ENCODE measurements around the gene SPIN1. TPM values are rescaled to one million over a fixed set of nuclear protein-coding genes. Genes with fewer than 3 reads are reported as not detected.
"Not testable (repeated sequence)": the region's sequence is repeated elsewhere in the genome, so short reads cannot be mapped to it uniquely, and the experiment has no call there.

Gene SPIN1
- total RNA-seq, 3 donors from 2014 or later (not counting 1 experiment from before 2014, with no cell fraction given): 30.3 to 46.1 (median 39.3) TPM

DNA sequence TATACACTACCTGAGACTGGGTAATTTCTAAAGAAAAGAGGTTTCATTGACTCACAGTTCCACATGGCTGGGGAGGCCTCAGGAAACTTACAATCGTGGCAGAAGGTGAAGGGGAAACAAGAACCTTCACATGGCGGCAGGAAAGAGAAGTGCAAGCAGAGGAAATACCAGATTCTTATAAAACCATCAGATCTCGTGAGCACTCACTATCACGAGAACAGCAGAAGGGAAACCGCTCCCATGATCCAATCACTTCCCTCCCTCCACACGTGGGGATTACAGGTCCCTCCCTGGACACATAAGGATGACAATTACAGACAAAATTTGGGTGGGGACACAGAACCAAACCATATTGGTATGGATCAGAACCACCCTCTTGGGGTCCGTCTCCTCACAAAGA lies 44.2 kb upstream of the SPIN1 start:
- Histone ChIP-seq H3K36me3 (ENCODE audit: control insufficient read depth, insufficient read depth, low read length) (no peaks in the 10 kb centered on the region), H3K9me3 (ENCODE audit: control insufficient read depth, insufficient read depth, low read length) (no peaks in the 10 kb centered on the region), H3K4me3 (ENCODE audit: low read length) (no peak overlapping the region), H3K4me1 (ENCODE audit: control insufficient read depth, insufficient read depth, low read length) (no peaks in the 10 kb centered on the region), H3K27me3 (ENCODE audit: control insufficient read depth, insufficient read depth, low read length) (no peaks in the 10 kb centered on the region), H3K27ac (ENCODE audit: low read length) (no peak overlapping the region)
- H3K4me1 Mint-ChIP-seq: peaks cover 0 to 11% of the 10 kb centered on the region in 2 donors
- peaks cover 0 to 4% of the 10 kb centered on the region in 2 donors for H3K27me3 Mint-ChIP-seq (ENCODE audit: low read depth in 2 of 2)
- TF ChIP-seq, protein P1, sequence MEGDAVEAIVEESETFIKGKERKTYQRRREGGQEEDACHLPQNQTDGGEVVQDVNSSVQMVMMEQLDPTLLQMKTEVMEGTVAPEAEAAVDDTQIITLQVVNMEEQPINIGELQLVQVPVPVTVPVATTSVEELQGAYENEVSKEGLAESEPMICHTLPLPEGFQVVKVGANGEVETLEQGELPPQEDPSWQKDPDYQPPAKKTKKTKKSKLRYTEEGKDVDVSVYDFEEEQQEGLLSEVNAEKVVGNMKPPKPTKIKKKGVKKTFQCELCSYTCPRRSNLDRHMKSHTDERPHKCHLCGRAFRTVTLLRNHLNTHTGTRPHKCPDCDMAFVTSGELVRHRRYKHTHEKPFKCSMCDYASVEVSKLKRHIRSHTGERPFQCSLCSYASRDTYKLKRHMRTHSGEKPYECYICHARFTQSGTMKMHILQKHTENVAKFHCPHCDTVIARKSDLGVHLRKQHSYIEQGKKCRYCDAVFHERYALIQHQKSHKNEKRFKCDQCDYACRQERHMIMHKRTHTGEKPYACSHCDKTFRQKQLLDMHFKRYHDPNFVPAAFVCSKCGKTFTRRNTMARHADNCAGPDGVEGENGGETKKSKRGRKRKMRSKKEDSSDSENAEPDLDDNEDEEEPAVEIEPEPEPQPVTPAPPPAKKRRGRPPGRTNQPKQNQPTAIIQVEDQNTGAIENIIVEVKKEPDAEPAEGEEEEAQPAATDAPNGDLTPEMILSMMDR (IDR thresholded peaks at IDR 0.05): no peak
- intact Hi-C loops (cut with micrococcal nuclease): no loop called here
- no peak overlapping the region for H3K4me3 Mint-ChIP-seq
- 71% methylated on average over 7 of the region's 7 CpGs for WGBS (ENCODE audit: insufficient coverage)
- no peak for DNase-seq
- no peak overlapping the region for H3K27ac Mint-ChIP-seq
- no peak for ATAC-seq
- no peaks in the 10 kb centered on the region for H3K36me3 Mint-ChIP-seq
- no peaks in the 10 kb centered on the region for H3K9me3 Mint-ChIP-seq

DNA sequence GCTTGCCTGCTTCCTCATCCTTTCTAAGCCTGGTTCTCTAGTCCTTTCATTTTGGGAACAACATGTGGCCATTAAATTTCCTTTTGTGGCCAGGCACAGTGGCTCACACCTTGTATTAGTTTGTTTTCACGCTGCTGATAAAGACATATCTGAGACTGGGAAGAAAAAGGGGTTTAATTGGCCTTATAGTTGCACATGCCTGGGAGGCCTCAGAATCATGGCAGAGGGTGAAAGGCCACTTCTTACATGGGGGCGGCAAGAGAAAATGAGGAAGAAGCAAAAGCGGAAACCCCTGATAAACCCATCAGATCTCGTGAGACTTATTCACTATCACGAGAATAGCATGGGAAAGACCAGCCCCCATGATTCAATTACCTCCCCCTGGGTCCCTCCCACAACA lies 37.9 kb upstream of the SPIN1 start:
- H3K36me3 Mint-ChIP-seq; H3K9me3 Mint-ChIP-seq; intact Hi-C loops (cut with micrococcal nuclease); H3K27me3 Mint-ChIP-seq (ENCODE audit: low read depth in 2 of 2); DNase-seq; H3K9me3 ChIP-seq (ENCODE audit: control insufficient read depth, insufficient read depth, low read length); H3K4me3 Mint-ChIP-seq; H3K36me3 ChIP-seq (ENCODE audit: control insufficient read depth, insufficient read depth, low read length); H3K27ac Mint-ChIP-seq; H3K27me3 ChIP-seq (ENCODE audit: control insufficient read depth, insufficient read depth, low read length); H3K27ac ChIP-seq (ENCODE audit: low read length); H3K4me1 Mint-ChIP-seq; H3K4me3 ChIP-seq (ENCODE audit: low read length); H3K4me1 ChIP-seq (ENCODE audit: control insufficient read depth, insufficient read depth, low read length); ATAC-seq: not testable (repeated sequence)
- WGBS (ENCODE audit: insufficient coverage): 85% methylated on average over 4 of the region's 5 CpGs

DNA sequence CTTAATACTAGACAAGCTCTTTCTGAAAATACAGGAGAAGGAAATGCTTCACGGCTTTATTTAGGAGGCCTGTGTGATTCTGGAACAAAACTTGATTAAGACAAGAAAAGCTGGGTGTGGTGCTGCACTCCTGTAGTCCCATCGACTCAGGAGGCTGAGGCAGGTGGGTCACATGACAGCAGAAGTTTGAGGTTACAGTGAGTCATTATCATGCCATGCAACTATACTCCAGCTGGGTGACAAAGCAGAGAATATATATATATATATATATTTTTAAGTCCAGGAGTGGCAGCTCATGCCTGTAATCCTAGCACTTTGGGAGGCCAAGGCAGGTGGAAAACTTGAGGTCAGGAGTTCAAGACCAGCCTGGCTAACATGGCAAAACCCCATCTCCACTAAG lies 33.1 kb upstream of the SPIN1 start:
- ATAC-seq (peak in 1 of 3 donors; percentile 38), DNase-seq (no peak)
- H3K36me3 Mint-ChIP-seq: peaks cover 7% of the 10 kb centered on the region
- H3K9me3 Mint-ChIP-seq: peaks cover 0 to 4% of the 10 kb centered on the region in 2 donors
- Histone ChIP-seq H3K36me3 (ENCODE audit: control insufficient read depth, insufficient read depth, low read length) (no peaks in the 10 kb centered on the region), H3K27me3 (ENCODE audit: control insufficient read depth, insufficient read depth, low read length) (no peaks in the 10 kb centered on the region), H3K4me3 (ENCODE audit: low read length) (no peak overlapping the region), H3K27ac (ENCODE audit: low read length) (no peak overlapping the region), H3K4me1 (ENCODE audit: control insufficient read depth, insufficient read depth, low read length) (peaks cover 11% of the 10 kb centered on the region), H3K9me3 (ENCODE audit: control insufficient read depth, insufficient read depth, low read length) (peaks cover 12% of the 10 kb centered on the region)
- H3K4me1 Mint-ChIP-seq: peaks cover 16 to 29% of the 10 kb centered on the region in 2 donors
- H3K27me3 Mint-ChIP-seq (ENCODE audit: low read depth in 2 of 2): no peaks in the 10 kb centered on the region
- H3K27ac Mint-ChIP-seq: no peak overlapping the region
- TF ChIP-seq, protein P1 (IDR thresholded peaks at IDR 0.05): no peak
- intact Hi-C loops (cut with micrococcal nuclease): no loop called here
- no peak overlapping the region for H3K4me3 Mint-ChIP-seq
- 80% methylated on average over 2 of the region's 2 CpGs for WGBS (ENCODE audit: insufficient coverage)

DNA sequence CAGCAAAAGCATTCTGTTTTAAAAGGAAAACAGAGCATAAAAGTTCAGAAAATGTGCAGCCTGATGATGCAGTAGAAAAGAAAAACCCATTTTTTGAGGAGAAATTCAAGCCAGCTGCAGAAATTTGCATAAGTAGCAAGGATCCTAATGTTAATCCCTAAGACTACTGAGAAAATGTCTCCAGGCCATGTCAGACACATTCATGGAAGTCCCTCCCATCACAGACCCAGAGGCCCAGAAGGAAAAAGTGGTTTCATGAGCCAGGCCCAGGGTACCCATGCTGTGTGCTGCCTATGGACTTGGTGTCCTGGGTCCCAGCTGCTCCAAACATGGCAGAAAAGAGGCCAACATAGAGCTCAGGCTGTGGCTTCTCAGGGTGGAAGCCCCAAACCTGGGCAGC lies 31.0 kb upstream of the SPIN1 start:
- H3K27me3 ChIP-seq (ENCODE audit: control insufficient read depth, insufficient read depth, low read length); intact Hi-C loops (cut with micrococcal nuclease); H3K27ac ChIP-seq (ENCODE audit: low read length); H3K9me3 Mint-ChIP-seq; H3K27ac Mint-ChIP-seq; H3K27me3 Mint-ChIP-seq (ENCODE audit: low read depth in 2 of 2); H3K4me3 ChIP-seq (ENCODE audit: low read length); DNase-seq; ATAC-seq; H3K36me3 ChIP-seq (ENCODE audit: control insufficient read depth, insufficient read depth, low read length); H3K36me3 Mint-ChIP-seq: not testable (repeated sequence)
- peaks cover 11% of the 10 kb centered on the region for H3K4me1 ChIP-seq (ENCODE audit: control insufficient read depth, insufficient read depth, low read length)
- Mint-ChIP-seq H3K4me3 (peak overlapping the region; percentile 59), H3K4me1 (peaks cover 16 to 29% of the 10 kb centered on the region in 2 donors)
- H3K9me3 ChIP-seq (ENCODE audit: control insufficient read depth, insufficient read depth, low read length): peaks cover 12% of the 10 kb centered on the region

Measured in natural killer cell (primary cell).